IPS DF 6.9 (cell line): ENCODE measurements around the gene JARID2.
"Not testable (repeated sequence)": the region's sequence is repeated elsewhere in the genome, so short reads cannot be mapped to it uniquely, and the experiment has no call there.

Source experiments
- DNase-seq: peaks from one replicate; pipeline ENCODE4 v3.0.0-alpha.2; 2013; ENCODE audit warnings: low read depth, low spot score
- H3K27ac ChIP-seq: one replicate; pipeline ENCODE4 v1.5.1; 2013; ENCODE audit warnings: low read length, control low read depth
- H3K27me3 ChIP-seq: 2 replicates; pipeline ENCODE4 v1.6.1; 2013; ENCODE audit warnings: mild to moderate bottlenecking, low read length; ENCODE audit not compliant: control insufficient read depth, insufficient read depth
- H3K36me3 ChIP-seq: 2 replicates; pipeline ENCODE4 v1.6.1; 2013; ENCODE audit warnings: low read length; ENCODE audit not compliant: control insufficient read depth, insufficient read depth
- H3K4me1 ChIP-seq: 2 replicates; pipeline ENCODE4 v1.6.1; 2013; ENCODE audit warnings: low read length; ENCODE audit not compliant: control insufficient read depth, insufficient read depth
- H3K4me3 ChIP-seq: 2 replicates; pipeline ENCODE4 v1.5.1; 2013; ENCODE audit warnings: mild to moderate bottlenecking, low read length
- H3K9me3 ChIP-seq: 2 replicates; pipeline ENCODE4 v1.6.1; 2013; ENCODE audit warnings: low read length, inconsistent platforms; ENCODE audit not compliant: control insufficient read depth, insufficient read depth
- WGBS: extraction: QIAGEN DNeasy Blood & Tissue Kit; methylation state at CpG from one replicate; pipeline ENCODE4 v1.1.7; 2013; ENCODE audit warnings: mixed read lengths, missing lambda C conversion rate; ENCODE audit not compliant: insufficient read length, insufficient coverage; 5-methylcytosine and 5-hydroxymethylcytosine counted together

JARID2 gene

GRCh38 chr6:15414235-15414612 is 168.4 kb downstream of the JARID2 start:
- Histone ChIP-seq H3K27ac (no peak overlapping the region), H3K4me3 (no peak overlapping the region), H3K4me1 (0 out of 2 replicates have a peak, but pooled peaks cover 1% of the 10 kb centered on the region), H3K9me3 (no peaks in the 10 kb centered on the region), H3K27me3 (no peaks in the 10 kb centered on the region), H3K36me3 (no peaks in the 10 kb centered on the region; the same call in 1 of the 2 replicates)
- DNase-seq: no peak
- no CpG with 5 or more reads among the region's 2 CpGs for WGBS

DNA sequence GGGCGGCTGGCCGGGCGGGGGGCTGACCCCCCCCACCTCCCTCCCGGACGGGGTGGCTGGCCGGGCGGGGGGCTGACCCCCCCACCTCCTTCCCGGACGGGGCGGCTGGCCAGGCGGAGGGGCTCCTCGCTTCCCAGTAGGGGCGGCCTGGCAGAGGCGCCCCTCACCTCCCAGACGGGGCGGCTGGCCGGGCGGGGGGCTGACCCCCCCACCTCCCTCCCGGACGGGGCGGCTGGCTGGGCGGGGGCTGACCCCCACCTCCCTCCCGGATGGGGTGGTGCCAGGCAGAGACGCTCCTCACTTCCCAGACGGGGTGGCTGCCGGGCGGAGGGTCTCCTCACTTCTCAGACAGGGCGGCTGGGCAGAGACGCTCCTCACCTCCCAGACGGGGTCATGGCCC is 169.8 kb downstream of the JARID2 start:
- not testable (repeated sequence) for DNase-seq, H3K27me3 ChIP-seq, H3K36me3 ChIP-seq, H3K27ac ChIP-seq, H3K9me3 ChIP-seq, H3K4me3 ChIP-seq, H3K4me1 ChIP-seq
- no CpG with 5 or more reads among the region's 30 CpGs for WGBS

DNA sequence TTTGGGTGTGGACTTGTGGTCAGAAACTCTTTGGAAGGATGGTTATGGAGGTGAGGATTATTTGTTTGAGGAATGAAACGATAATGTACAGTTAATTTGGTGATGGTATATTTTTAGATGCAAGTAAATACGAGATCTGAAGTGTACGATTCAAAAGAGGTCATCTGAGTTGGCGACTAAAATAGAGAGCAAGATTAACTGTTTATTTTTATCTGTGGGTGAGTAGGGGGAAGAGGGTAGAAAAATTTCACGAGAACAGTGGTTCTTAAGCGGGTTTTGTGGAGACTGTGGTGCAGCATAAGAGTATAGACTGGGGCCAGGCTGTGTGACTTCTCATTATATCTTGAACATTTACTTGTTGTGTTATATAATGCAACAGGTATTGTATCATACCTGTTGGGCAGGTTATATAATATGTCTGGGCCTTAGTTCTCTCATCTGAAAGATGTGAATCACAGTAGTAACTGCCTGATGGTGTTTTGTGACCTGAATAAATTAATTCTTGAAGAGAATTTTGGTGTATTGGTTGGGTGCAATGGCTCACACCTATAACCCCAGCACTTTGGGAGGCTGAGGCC is 171.2 kb downstream of the JARID2 start:
- no peak overlapping the region for H3K27ac ChIP-seq
- peaks cover 4% of the 10 kb centered on the region for H3K4me1 ChIP-seq
- H3K36me3 ChIP-seq: no peaks in the 10 kb centered on the region; the same call in 1 of the 2 replicates
- no peak overlapping the region for H3K4me3 ChIP-seq
- no peak for DNase-seq
- no peaks in the 10 kb centered on the region for H3K9me3 ChIP-seq
- H3K27me3 ChIP-seq: no peaks in the 10 kb centered on the region
- 100% methylated on average over 4 of the region's 6 CpGs for WGBS

GRCh38 chr6:15417811-15418210 is 171.9 kb downstream of the JARID2 start:
- Histone ChIP-seq H3K4me3 (no peak overlapping the region), H3K9me3 (no peaks in the 10 kb centered on the region), H3K4me1 (peaks cover 5% of the 10 kb centered on the region), H3K27ac (no peak overlapping the region), H3K36me3 (no peaks in the 10 kb centered on the region; the same call in 1 of the 2 replicates), H3K27me3 (no peaks in the 10 kb centered on the region)
- DNase-seq: no peak
- no CpG with 5 or more reads among the region's 5 CpGs for WGBS

DNA sequence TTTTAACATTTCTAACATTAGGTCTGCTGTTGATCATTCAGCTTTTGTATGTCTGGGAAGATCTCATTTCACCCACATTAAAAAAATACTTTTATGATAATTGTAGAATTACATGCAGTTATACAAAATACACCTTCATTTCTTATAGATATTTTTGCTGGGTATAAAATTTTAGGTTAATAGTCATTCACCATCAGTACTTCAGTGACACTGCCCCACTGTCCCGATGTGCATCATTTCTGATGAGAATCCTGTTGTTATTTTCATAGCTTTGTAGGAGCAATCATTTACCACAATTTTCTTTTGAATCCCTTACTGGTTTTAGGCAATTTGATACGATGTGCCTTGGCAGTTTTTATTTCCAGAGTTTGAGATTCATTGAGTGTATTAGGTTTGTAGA is 173.6 kb downstream of the JARID2 start:
- Histone ChIP-seq H3K27ac (no peak overlapping the region), H3K27me3 (no peaks in the 10 kb centered on the region), H3K36me3 (no peaks in the 10 kb centered on the region), H3K4me1 (peaks cover 5% of the 10 kb centered on the region), H3K4me3 (no peak overlapping the region), H3K9me3 (no peaks in the 10 kb centered on the region)
- no peak for DNase-seq
- no CpG with 5 or more reads among the region's 2 CpGs for WGBS

- no peaks in the 10 kb centered on the region for H3K36me3 ChIP-seq
- H3K27ac ChIP-seq: no peak overlapping the region
- DNase-seq: no peak
- H3K4me3 ChIP-seq: no peak overlapping the region
- H3K27me3 ChIP-seq: no peaks in the 10 kb centered on the region
- no CpG with 5 or more reads among the region's 10 CpGs for WGBS
- H3K9me3 ChIP-seq: no peaks in the 10 kb centered on the region
- H3K4me1 ChIP-seq: peaks cover 7% of the 10 kb centered on the region
Observed at GRCh38 chr6:15420959-15421438, 175.1 kb downstream of the JARID2 start.

DNA sequence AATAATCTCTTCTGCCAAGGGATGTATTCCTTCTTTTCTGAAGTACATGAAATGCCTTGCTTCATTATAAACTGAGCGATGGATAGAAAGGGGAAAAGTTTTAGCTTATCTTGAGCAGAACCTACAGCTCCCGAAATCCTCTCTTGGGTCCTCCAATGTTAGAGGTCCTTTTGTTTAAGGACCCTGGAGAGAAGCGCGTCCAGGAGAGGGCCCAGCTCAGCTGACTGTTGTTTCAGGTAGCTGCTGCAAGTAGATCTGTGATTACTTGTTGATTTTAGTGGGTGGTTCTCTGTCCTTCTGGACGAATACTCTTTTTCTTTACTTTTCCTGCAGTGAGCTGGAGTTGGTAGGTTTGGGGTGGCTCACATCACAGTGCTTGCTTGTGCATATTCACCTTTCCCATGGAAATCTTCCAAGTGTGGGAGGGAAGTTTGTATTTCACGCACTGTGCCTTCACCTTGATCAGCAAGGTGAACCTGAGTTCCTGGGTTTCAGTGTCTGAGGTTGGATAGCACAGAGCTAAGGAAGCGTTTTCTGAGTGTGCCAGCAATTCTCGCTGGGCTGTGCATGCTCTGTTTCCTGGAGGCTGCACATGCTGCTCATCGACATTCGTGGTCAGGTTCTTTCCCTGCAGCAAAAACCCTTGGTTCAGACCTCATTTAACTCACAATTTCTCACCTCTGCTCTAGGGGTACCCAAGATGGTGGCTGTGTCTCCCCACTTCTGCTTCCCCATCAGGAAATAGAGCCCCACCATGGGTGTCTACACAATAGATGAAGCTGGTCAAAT is 176.3 kb downstream of the JARID2 start:
- H3K36me3 ChIP-seq: no peaks in the 10 kb centered on the region
- H3K4me3 ChIP-seq: no peak overlapping the region
- H3K4me1 ChIP-seq: peaks cover 10% of the 10 kb centered on the region
- H3K9me3 ChIP-seq: no peaks in the 10 kb centered on the region
- WGBS: no CpG with 5 or more reads among the region's 10 CpGs
- no peak for DNase-seq
- H3K27me3 ChIP-seq: no peaks in the 10 kb centered on the region
- no peak overlapping the region for H3K27ac ChIP-seq

DNA sequence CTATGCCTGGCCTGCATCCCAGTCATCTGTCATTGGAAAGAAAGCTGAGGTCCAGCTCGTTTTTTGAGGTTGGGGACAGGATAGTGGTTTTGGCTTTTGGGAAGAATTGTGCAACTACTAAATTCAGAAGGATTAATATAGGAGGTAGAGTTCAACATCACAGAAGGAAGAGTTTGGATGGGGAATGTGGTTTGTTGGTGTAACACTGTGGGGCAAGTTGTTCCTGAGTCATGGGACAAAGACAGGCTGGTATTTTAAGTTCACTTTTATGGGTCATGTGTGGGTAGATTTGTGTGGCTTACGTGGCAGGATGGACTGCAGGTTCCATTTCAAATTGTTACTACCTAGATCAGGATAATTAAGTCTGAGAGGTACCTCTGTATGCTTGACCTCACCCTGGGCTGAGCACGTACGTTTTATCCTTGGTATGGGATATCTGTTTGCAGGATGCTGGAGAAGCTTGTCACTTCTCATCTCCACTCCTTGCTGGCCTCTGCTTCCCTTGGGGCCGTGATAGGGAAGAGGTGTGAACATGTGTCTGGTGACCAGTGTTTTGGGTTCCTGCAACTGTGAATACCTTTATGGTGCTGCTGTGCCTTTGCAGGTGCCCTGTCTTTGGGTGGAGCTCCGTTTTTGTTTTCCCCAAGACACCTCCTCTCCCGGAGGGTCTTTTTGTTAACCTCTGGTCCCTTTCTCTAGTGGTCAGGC is 177.6 kb downstream of the JARID2 start:
- no peak overlapping the region for H3K4me3 ChIP-seq
- no peak for DNase-seq
- H3K9me3 ChIP-seq: no peaks in the 10 kb centered on the region
- H3K36me3 ChIP-seq: no peaks in the 10 kb centered on the region
- no peak overlapping the region for H3K27ac ChIP-seq
- WGBS: no CpG with 5 or more reads among the region's 7 CpGs
- H3K27me3 ChIP-seq: no peaks in the 10 kb centered on the region
- H3K4me1 ChIP-seq: peaks cover 11% of the 10 kb centered on the region

DNA sequence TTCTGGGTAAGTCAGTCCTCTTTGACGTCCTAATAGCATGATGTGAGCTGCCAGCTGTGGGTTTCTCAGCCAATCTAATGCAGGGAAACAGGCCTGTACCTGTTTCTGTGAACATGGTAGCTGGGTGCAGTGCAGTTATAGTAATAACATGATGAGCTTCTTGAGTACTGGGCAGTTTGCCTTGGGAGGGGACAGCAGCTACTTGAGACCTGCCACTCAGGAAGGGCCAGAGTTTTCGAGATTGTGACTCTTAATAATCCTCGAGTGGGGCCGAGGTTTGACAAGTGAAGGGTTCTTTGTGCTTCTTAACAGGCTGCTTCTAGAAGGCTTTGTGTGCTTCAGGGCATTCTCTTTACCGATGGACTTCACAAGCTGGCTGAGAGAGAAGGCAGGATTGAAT is 180.1 kb downstream of the JARID2 start:
- H3K4me1 ChIP-seq: peaks cover 15% of the 10 kb centered on the region

DNA sequence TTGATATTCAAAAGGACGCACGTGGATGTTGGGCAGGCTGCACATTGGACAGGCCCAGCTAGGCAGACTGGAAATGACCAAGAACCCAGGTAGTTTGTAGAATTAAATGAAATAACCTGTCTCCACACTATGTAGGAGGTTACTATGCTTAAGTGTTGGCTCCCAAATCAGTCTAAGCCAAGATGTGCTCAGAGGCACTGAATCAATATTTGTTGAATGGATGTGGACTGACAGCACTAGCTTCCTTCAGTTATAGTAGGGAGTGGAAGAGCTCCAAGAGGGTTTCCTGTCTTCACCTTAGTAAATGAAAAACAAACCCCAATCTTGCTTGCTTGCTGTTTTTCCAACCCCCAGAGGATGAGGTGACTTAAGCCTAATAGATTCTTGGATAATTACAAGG is 180.5 kb downstream of the JARID2 start:
- Histone ChIP-seq H3K4me3 (no peak overlapping the region), H3K27me3 (no peaks in the 10 kb centered on the region), H3K4me1 (peaks cover 16% of the 10 kb centered on the region), H3K9me3 (no peaks in the 10 kb centered on the region), H3K27ac (no peak overlapping the region), H3K36me3 (no peaks in the 10 kb centered on the region)
- no peak for DNase-seq
- no CpG with 5 or more reads among the region's 2 CpGs for WGBS

More for the DNA sequence above, 180.1 kb downstream of the JARID2 start:
- Histone ChIP-seq H3K9me3 (no peaks in the 10 kb centered on the region), H3K27me3 (no peaks in the 10 kb centered on the region), H3K4me3 (no peak overlapping the region), H3K36me3 (no peaks in the 10 kb centered on the region), H3K27ac (no peak overlapping the region)
- no CpG with 5 or more reads among the region's 5 CpGs for WGBS
- DNase-seq: no peak
